ENCODE results near the gene A4GALT.

GRCh38 chr22:42742940-42743339 is 22.3 kb upstream of the A4GALT start:
- no peak for TF ChIP-seq CTCF (conservative IDR thresholded peaks at IDR 0.05; ENCODE audit: low read depth in 2 of 2)
- TF ChIP-seq REST (IDR thresholded peaks at IDR 0.05; ENCODE audit: unreplicated experiment) = no peak
- no peak for TF ChIP-seq POLR2AphosphoS5 (IDR thresholded peaks at IDR 0.05; ENCODE audit: low read depth)
- TF ChIP-seq EZH2 (IDR thresholded peaks at IDR 0.05; ENCODE audit: low read depth, unreplicated experiment) = no peak
